NCI-H1092 (cell line): Measurements from ENCODE around the gene MFGE8.

Experiments used
- DNase-seq: peaks from one replicate; lab custom pipeline; 2025; lab: John Stamatoyannopoulos, UW

The MFGE8 gene

DNA sequence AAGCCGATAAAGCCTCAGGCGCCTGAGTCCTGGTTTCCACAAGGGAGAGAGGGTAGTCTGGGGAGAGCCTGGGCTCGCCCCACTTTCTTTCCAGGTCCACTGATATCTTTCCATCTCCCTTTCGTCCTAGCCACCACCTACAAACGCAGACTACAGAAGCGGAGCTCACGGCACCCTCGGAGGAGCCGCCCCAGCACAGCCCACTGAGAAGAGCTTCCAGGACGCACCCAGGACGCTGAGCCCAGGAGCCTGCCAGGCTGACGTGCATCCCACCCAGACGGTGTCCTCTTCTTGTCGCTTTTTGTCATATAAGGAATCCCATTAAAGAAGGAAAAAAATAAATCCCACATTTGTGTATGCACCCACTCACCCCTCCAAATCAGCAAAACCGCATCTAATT lies 38.9 kb downstream of the MFGE8 start:
- DNase-seq, result no peak

DNA sequence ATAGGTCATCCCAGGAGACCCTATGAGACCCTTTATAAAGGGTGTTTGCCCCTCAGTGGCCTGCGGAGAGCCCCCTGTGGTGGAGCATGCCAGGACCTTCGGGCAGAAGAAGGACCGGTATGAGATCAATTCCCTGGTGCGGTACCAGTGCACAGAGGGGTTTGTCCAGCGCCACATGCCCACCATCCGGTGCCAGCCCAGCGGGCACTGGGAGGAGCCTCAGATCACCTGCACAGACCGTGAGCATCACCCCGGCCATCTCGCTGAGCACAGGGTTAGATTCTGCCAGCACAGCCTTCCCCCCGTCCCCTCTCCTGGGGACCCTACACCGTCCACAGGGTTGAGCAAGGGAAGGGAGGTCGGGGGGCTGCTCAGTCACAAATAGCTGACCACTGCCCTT lies 39.4 kb downstream of the MFGE8 start:
- no peak for DNase-seq

DNA sequence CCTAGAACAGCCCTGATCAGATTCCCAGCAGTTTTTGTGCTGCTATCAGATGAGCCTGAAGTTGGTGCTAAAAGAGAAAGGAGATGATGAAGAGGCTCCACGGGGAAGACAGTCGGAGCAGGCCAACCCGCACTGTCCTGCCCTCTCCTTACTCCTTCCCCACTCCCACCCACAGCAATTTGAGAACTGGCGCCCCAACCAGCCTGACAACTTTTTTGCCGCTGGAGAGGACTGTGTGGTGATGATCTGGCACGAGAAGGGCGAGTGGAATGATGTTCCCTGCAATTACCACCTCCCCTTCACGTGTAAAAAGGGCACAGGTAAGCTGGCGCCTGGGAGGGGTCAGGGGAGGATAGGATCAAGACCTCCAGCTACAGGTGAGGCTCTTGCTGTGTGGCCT lies 40.5 kb downstream of the MFGE8 start:
- DNase-seq, result no peak

DNA sequence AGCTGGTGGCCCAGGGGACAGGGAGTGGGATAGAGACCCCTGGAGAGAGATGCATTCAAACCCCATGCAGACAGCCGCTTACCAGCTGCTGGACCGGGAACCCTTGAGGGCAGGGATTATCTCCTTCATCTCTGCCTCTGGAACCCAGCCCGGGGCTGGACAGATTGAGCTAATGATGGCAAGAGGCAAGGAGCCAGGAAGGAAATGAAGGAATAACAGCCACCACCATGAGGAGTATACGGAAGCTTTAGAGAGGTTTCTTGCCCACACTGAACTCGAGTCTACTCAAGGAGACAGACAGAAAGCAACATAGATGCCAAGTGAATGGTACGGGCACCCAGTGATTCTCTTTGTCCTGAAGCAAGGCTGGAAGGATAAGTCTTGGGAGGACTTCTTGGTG lies 41.1 kb downstream of the MFGE8 start:
- no peak for DNase-seq

DNA sequence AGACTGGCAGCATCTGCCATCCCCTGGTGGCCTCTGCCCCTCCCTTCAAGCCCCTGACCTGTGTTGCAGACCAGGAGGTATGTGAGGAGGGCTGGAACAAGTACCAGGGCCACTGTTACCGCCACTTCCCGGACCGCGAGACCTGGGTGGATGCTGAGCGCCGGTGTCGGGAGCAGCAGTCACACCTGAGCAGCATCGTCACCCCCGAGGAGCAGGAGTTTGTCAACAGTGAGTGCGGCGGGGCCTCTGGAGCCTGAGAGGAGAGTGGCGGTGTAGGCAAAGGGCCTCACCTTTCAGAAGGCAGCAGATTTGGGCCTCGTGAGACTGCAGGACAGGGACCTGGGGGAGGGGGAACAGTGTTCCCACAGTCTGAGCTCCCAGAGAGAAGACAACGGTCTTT lies 41.9 kb downstream of the MFGE8 start:
- DNase-seq, result no peak

DNA sequence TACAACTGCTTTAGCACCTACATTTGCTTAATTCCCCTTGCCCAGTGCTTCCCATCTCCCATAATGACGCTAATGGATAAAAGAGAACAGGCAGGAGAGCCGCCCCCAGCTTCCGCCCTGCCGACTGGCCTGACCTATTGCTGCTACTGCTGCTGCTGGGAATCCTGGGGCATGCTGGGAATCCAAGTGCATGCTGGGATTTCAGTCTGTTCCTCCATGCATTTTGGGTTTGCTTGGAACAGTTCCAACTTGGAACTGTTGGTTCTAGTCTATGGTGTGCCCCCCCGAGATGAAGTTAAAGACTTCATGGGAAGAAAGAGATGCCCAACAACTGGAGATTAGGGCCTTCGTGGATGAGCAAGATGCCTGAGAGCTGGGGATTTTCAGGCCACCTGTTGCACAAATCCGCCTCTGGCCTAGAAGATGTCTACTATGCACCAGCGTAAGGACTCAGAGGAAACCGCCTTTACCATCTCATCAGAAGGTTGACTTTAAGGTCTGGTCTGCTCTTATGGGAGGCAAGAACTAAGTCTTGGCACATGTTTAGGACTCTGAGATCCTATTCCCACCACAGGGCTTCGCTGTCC lies 46.8 kb downstream of the MFGE8 start:
- no peak for DNase-seq

DNA sequence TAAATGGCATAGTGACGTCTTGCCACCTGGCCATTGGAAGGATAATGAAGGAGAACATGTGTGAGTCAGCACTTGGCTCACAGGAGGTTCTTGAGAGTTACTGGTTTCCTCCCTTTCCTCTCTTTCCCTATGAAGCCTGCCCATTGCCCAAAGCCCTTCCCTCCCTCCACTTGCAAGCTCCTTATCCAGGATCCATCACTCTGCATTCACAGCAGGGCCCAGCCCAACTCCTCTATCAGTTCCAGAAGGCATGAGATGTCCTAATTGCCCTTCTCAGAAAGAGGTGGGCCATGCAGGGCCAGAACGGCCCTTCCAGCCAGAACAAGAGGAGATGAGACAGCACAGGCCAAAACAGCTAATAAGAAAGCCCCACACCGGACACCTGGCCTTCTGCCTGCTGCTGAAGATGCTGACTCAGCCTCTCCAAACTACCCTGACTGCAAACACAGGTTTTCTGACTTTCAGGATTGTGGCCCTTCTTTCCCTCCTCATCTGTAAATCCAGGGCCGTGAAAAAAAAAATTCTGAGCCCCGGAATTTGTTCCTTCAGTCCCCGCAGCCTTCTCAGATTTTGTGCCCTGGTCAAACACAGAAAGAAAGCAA lies 47.6 kb downstream of the MFGE8 start:
- DNase-seq, result no peak

DNA sequence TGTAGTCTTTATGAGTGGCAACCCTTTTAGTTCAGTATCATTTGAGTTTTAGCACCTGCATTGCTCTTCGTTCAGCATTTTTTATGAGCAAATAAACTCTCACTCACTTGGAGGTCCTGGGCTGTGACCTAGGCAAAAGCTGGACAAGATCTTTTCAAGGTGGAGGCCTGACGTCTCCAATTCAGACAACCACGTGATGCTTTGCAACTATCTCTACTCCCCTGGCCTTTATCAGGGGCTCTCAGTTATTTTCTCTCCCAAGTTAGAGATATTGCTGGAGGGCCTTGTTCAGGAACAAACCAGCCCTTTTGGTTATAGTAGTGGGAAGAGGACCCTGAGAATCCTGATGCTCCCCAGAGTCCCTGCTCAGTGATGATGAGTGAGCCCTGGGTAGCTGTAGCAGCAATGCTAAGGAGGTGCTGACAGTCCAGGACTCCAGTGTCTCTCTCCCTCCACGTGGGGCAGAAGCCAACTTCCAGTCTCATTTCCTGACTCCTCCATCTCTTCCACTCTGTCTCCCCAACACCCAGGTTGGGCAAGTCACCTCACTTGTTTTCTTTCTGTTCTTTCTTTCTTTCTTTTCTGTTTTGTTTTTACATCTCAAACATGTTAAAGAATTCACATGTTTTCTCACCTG lies 48.2 kb downstream of the MFGE8 start:
- no peak for DNase-seq

DNA sequence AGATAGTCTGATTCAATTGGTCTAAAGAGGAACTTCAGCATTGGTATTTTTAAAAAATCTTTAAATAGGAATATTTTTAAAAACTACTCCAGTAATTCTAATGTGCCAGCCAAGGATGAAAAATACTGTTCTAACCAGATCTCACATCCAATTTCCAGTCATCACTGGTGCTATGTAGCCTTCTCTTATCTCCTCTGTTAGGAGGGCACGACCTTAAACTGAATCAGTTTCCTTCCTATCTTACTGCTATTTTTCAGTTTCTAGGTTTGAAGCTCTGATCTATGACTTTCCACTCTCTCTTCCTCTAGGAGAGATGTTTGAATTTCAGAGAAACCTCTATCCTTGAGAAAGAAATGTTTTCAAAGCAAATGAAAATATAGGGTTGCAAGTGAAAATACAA lies 49.8 kb downstream of the MFGE8 start:
- DNase-seq, result no peak

DNA sequence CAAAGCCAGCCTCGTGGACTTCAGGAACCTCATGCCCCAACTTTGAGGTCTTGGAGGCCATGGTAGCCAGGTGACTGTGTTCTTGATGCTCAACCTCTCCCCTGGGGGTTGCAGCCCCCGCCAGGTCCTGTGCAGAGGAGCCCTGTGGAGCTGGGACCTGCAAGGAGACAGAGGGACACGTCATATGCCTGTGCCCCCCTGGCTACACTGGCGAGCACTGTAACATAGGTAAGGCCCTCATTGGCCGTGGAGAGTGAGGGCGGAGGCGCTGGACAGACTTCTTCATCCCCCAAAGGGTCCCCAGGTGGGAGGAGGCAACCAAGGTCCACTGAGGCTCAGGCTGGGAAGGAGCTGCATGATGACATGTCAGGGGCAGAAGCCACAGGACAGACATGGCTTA lies 53.0 kb downstream of the MFGE8 start:
- DNase-seq, result no peak

DNA sequence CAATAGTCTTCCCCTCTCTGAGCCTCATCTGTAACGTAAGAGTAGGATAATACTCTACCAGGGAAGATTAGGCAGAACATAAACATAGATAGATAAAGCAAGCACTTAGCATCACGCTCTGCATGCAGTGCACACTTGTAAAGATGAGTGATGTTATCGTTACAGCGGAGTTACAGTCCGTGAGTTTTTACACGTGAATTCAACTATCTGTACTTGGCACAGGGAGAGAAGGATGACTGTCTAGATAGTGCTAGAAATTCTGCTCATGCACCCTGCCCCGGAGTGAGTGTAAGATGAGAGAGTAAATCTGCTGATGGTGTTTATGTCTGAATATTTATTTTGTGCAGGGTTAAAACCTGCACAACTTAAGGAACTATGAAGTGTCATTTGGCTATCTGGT lies 53.6 kb downstream of the MFGE8 start:
- no peak for DNase-seq

DNA sequence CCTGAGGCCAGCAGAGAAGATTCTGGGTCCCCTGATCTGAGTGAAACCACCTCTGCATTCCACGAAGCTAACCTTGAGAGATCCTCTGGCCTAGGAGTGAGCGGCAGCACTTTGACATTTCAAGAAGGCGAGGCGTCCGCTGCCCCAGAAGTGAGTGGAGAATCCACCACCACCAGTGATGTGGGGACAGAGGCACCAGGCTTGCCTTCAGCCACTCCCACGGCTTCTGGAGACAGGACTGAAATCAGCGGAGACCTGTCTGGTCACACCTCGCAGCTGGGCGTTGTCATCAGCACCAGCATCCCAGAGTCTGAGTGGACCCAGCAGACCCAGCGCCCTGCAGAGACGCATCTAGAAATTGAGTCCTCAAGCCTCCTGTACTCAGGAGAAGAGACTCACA lies 54.2 kb downstream of the MFGE8 start:
- DNase-seq, result no peak

DNA sequence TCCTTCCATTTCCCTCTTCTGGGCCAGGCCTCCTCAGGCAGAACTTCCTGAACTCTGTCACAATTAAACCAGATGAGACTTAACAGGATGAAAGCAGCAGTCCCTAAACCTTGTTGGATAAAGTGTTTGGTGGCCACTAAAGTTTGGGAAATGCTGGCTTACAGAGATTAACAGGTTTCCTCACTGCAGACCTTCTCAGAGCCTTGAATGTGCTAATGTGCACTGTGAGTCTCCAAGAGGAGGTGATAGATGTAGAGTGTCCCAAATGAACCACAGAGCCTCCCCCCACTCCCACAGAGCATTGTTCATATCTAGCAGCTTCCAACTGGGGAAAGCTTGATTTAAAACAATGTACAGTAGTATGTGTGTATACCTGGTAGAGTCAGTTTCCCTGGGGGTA lies 60.7 kb downstream of the MFGE8 start:
- DNase-seq, result no peak

DNA sequence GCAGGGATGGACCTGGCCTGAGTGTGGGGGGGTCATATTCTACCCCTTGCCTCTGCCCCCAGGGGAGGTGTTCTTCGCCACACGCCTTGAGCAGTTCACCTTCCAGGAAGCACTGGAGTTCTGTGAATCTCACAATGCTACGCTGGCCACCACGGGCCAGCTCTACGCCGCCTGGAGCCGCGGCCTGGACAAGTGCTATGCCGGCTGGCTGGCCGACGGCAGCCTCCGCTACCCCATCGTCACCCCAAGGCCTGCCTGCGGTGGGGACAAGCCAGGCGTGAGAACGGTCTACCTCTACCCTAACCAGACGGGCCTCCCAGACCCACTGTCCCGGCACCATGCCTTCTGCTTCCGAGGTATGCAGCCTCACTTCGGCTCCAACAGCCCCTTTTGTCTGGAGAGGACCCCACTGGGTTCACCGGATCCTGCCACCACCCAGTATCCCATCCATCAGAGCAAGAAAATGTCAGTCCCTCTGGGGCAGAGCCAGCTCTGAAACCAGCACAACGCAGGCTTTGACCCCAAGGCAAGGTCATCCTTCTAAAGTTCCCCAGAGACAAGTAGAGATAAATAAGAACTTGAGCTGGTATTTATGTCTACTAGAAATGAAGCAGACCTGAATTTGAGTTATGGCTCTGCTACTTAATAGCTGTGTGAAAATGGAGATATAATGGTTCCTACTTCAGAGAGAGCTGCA lies 63.7 kb downstream of the MFGE8 start:
- no peak for DNase-seq
